Muscle of arm (tissue), 14 donors: Measurements from ENCODE around the gene TTF2. TPM values are rescaled to one million over a fixed set of nuclear protein-coding genes. Genes with fewer than 3 reads are reported as not detected.

Experiments used
- DNase-seq: peaks from one replicate; pipeline ENCODE4 v3.0.0-alpha.2; 2013
- long read RNA-seq, 11 donors: transcript quantifications; one replicate each; lab custom pipeline, GENCODE V29; 2026
- polyA plus RNA-seq, 12 donors: library from polyadenylated mRNA; unstranded; fragments of 120-200 nt; gene quantifications; one replicate each; pipeline ENCODE4 v1.2.1, GENCODE V29; 2013; ENCODE audit not compliant: insufficient read length in 12 of 12

The TTF2 gene
- 10 to 100 TPM in 9 of 12 donors, 1 to 10 TPM in 2, not detected in 1; 8.8 to 23.4 (median 13.9) TPM for polyA plus RNA-seq
- long read RNA-seq, donor 1, partial matches to known transcripts, result 6 of 7 reads
- long read RNA-seq, donor 1, other reads (novel, unspliced or antisense), result 0 of 7 reads
- long read RNA-seq, donor 2, result 0 reads
- long read RNA-seq, donor 3, result 0 reads
- long read RNA-seq, donor 4, result 0 reads
- long read RNA-seq, donor 5, result 0 reads
- long read RNA-seq, donor 6, result 0 reads
- long read RNA-seq, donor 7, partial matches to known transcripts, result 0 of 1 reads
- long read RNA-seq, donor 7, other reads (novel, unspliced or antisense), result 0 of 1 reads
- long read RNA-seq, donor 8, full-length matches to known transcripts, result 1 of 1 reads
- long read RNA-seq, donor 8, partial matches to known transcripts, result 0 of 1 reads
- long read RNA-seq, donor 8, other reads (novel, unspliced or antisense), result 0 of 1 reads
- long read RNA-seq, donor 9, result 0 reads
- long read RNA-seq, donor 10, result 0 reads
- long read RNA-seq, donor 11, result 0 reads

DNA sequence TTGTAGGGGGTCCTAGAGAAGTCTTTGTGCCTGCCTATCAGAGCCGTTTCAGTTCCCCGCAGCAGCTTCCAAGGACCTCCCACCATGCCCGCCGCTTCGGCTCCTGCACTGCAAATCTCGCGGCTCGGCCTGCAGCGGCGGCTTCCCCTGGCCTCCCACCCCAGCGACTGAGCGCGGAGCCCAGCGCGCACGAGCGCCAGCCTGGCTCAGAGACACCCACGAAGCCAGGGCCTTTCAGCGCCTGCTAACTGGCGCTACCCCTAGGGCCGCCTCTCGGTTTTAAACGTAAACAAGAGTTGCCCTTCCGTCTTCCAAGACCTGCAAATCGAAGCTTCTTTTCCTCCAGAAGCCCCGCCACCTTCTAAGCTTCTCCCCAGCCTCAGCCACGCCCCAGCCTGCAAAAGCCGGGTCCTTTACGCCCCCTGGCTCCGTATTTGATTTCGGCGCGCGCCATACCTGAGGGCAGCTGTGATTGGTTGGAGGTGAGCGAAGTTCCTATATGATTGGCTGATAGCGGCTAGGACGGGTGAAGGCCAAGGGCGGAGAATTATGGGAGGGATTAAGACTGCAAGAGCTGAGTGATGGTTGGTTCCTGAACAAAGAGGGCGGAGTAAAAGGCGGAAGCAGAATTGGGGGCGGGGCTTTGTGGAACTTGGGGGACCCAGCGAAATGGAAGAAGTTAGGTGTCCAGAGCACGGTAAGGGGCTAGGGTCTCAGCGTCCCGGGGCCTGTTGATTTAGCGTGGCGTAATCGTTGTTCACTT lies at the start of gene TTF2:
Gene TTF2, plus strand, starts transcription at position 649 of the 763 bp plus-strand sequence. Its CDS starts 21 bp downstream, at position 670.
- peak; percentile 98 for DNase-seq

DNA sequence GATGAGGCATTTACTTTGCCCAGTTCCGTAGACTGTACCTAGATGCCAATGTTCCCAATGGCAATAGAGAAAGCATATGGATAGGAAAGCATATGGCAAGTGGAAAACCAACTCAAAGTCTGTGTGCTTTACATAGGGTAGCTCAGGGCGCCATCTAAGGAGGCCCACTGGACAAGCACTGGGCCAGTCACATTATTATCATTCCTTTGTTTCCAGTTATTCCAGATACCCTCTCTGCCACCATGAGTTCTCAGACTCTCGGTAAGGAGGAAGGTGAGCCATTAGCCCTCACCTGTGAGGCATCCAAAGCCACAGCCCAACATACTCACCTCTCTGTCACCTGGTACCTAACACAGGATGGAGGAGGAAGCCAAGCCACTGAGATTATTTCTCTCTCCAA lies 48.8 kb upstream of the TTF2 start:
- no peak for DNase-seq

DNA sequence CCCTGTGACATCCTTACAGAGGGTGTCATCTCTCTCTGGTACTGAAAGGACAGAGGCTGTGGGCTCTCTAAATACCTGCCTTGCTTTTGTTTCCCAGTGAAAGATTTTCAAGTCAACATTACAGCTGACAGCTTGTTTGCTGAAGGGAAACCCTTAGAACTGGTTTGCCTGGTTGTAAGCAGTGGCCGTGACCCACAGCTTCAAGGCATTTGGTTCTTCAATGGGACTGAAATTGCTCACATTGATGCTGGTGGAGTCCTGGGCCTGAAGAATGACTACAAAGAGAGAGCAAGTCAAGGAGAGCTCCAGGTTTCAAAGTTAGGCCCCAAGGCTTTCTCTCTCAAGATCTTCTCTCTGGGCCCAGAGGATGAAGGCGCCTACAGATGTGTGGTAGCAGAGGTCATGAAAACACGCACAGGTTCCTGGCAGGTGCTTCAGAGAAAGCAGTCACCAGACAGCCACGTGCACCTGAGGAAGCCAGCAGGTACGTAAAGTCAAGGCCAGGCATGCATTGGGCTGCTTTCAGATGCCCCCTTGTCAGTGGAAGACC lies 46.7 kb upstream of the TTF2 start:
- no peak for DNase-seq

DNA sequence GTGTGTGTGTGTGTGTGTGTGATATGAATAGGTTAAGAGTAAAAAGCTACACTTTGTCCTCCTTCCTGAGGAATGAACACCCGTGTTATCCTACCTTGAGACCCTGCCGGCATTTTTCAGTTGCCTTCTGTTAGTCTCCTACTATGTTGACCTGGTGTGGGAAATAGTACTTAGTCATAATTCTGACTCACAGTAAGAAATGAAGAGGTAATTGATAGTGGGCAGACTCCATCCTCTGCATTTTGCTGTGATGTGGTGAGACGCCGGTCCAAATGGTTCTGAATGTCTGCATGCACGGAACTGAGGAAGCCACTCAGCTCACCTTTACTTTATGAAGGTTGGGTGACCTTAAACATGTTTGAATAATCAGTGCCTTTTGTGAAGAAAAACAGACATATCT lies 45.9 kb upstream of the TTF2 start:
- no peak for DNase-seq

DNA sequence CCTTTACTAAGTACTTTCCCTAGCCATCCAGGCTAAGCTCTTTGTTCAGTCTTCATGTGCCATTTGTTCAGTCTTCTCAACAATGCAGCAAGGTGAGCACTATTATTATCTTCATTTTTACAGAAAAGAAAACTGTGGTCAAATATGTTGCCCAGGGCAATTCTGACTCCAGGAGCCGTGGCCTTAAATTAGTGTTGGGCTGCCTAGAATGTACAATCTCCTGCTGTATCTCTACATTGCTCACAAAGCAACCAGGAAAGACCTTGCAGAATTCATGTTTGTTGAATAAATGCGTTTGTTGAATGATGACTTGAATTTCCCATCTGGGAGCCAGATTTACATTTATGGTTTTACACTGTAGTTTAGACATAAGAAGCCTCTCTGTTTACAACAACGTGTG lies 44.4 kb upstream of the TTF2 start:
- DNase-seq, result no peak

DNA sequence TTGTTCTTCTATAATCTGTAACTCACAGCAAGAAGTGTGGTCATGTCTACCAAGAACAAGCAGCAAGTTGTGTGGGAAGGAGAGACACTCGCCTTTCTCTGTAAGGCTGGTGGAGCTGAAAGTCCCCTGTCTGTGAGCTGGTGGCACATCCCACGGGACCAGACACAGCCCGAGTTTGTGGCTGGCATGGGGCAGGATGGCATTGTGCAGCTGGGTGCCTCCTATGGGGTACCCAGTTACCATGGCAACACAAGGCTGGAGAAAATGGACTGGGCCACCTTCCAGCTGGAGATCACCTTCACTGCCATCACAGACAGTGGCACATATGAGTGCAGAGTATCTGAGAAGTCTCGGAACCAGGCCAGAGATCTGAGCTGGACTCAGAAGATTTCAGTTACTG lies 43.1 kb upstream of the TTF2 start:
- DNase-seq, result no peak

DNA sequence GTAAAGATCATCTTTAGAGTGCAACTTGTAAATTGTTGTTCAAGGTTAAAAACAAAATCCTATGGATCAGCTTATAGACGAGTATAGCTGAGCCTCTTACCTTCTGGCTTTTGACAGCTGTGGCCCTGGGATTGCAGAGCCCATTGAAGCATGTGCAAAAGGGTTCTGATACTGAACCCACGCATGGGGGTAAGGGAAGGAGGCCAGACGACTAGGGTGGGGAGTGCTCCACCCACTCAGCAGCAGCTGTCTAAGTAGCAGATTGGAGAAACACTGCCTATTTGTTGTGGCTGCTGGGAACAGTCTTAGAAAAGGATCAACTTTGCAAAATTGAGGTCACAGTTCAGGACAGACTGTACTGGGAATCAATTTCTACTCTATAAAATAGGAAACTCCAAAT lies 42.5 kb upstream of the TTF2 start:
- DNase-seq, result no peak

DNA sequence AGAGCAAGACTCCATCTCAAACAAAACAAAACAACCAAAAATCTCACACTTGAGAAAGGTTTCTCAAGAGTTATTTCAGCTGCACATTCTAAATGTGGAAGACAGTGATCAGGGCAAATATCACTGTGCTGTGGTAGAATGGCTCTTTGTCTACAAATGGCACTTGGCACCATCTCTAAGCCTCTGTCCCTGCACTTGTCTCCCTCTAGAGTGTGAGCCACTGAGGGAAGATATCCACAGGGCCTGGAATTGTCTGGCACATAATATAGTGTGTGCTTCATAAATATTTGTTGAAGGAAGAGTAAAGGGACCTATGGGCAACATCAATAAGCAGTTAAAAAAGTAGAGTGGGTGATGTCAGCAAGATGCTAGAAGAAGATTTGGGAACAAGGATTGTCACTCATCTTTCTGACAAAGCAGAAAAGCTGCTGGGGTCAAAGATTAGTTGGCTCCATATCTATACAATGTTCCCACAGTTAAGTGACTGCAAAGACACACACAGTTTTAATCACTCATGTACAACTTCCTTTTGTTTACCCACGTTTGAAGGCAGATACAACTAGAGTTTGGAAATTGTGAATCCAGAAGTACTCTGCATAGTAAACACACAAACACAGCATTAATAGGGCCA lies 39.5 kb upstream of the TTF2 start:
- DNase-seq, result no peak

DNA sequence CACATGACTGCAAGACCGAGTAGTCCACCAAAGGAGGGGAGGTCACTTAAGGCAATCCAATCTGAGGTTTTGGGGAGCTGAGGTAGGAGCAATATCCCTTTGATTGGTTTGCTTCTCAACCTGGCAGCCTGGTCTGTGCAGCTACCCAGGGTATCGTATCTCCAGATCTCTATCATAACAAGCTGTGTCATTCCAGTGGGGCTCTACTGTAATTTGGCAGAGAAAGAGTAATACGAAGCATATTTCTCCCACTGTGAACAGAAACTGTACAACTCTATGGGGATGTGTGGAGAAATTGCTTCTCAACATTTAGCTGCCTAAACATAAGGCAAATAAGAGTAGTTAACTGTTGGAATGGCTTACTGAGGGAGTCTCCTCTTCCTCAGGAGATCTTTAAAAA lies 38.0 kb upstream of the TTF2 start:
- DNase-seq, result no peak

DNA sequence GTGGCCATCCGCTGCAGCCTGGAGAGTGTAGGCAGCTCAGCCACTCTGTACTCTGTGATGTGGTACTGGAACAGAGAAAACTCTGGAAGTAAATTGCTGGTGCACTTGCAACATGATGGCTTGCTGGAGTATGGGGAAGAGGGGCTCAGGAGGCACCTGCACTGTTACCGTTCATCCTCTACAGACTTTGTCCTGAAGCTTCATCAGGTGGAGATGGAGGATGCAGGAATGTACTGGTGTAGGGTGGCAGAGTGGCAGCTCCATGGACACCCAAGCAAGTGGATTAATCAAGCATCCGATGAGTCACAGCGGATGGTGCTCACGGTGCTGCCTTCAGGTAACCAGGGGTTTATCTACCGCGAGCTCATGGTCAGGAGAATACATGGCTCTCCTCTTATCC lies 34.6 kb upstream of the TTF2 start:
- no peak for DNase-seq

DNA sequence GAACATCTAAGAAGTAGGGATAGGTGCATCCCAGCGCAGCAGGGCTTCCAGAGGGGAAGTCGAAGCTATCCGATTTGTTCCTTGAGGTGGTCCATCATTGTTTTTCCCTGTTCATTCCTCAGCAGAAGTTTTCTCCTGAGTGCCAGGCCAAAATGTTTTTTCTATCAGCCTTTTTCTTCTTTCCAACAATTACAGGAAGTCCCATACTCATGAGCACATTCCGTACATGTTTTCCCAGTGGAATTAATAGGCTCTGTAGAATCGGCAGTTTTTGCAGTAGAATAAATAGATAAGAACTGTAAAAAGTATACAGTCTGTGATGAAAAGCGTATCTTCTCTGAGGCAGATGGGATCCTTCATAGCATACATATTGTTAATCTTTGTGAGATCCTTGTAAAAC lies 33.8 kb upstream of the TTF2 start:
- no peak for DNase-seq

DNA sequence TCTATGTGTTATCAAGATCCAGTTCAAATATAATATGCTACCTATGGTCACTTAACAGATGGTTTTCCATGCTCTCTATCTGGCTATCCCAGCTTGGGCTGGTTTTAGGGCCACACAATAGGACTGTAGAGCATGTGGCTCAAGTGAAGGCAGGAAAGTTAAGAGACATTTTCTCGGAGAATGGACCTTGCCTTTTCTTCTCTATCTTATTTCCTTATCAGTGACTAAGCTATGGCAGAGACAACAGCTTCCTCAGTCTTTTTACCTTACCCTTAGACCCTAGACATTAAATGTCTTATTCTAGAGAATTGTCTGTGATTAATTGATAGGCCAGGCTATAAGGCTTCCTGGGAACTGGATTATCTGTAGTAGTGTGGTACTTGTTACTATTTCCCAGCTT lies 30.4 kb upstream of the TTF2 start:
- no peak for DNase-seq

DNA sequence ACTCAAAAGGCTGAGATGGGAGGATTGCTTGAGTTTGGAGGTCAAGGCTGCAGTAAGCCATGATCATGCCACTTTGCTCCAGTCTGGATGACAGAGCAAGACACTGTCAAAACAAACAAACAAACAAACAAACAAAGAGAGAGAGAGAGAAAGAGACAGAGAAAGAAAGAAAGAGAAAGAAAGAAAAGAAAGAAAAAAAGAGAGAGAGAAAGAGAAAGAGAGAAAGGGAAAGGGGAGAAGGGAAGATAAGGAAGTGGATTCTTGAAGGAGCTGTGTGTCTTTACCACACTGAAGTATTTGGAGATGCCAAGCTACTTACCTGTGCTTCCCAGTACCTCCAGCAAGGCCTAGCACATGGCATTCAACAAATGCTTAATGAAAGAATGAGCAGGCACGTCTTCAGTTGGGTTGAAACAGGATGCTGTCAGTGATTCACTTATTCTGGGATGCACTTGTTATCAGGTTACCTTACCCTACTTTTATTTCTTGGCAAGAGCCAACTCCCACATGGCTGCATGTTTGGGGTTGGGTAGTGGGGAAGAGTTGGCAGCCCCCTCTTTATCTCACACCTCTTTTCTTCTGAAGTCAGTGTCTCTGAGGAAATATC lies 29.8 kb upstream of the TTF2 start:
- no peak for DNase-seq

DNA sequence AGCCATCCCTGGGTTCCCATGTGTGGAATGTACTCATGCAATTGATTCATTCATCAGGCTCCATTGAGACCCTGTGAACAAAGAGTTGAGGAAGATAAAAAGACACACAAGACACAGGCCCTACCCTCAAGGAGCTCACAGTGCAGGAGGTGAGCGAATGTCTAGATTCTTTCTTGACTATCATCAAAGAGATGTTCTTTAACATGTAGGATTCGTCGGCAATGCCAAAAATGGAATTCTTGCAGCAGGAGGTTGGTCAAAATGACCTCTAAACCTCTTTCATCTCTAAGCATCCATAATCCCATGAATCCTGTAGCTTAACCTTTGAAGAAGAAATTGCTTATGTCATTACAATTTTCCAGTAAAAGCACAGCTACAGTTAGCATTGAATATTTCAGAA lies 27.9 kb upstream of the TTF2 start:
- DNase-seq, result no peak

DNA sequence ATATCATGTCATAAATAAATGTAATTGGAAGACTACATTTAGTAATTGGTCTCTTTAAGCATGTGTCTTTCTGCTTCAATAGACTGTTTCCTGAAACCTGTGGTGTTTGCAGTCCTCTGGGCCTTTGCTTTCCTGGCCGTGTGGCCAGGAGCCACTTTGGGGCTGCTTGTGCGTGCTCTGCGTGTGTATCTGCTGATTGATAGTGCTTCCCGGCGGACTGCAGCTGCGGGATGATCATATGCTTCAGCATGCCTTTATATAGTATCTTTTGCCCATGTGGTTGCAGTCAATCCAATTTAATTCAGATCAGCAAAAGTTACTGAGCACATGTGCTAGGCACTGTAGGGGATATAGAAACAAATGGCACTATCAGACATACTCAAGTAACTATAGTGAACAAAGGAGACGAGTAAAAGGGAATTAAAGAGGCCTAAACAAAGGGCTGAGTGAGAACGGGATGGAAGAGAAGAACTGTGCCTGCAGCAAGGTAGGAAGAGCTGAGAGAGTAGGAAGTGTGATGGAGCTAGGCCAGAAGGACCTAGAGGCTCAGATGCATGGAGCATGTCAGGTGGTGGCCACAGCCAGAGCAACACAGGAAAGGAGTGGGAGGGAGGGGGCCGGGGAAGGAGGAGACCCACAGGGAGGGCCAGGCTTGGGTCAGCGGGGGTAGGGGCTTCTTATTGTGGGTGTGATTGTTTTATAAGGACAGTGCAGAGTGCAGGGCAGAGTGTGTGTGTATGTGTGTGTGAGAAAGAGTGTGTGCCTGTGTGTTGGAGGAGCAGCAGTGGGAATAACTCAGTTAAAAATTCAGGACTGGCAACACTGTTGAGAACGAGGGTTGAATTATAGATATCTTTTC lies 27.2 kb upstream of the TTF2 start:
- DNase-seq, result no peak

DNA sequence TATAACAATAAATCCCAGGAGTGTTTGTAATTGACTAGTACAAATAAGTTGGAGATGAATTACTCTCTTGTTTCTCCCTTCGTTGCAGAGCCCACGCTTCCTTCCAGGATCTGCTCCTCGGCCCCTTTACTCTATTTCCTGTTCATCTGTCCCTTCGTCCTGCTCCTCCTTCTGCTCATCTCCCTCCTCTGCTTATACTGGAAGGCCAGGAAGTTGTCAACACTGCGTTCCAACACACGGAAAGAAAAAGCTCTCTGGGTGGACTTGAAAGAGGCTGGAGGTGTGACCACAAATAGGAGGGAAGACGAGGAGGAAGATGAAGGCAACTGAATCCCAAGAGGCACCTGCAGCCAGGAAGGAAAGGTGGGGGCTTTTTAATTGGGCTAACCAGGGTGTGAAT lies 26.4 kb upstream of the TTF2 start:
- DNase-seq, result no peak

DNA sequence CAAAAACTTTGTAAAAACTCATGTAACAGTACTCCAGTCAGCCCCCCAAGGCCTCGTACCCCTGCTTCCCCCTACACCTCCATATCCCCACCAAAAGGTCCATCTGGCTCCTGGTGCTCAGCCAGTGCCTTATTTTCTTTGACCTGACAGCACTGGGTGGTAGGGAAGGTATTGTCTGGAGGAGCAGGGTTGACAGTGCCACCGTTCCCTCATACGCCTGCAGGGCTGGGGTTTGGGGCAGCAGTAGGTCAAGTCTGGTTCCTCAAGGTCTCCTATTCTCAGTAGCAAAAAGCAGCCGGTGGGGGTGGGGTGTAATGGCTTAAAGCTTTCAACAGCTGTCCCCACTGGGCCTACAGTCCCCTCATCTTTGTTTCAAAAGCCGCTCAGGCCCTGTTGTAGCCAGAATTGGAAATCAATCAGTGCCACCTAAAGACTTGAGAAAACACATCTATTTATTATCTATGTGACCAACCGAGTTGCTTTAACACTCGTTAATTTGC lies 25.3 kb upstream of the TTF2 start:
- DNase-seq, result no peak

DNA sequence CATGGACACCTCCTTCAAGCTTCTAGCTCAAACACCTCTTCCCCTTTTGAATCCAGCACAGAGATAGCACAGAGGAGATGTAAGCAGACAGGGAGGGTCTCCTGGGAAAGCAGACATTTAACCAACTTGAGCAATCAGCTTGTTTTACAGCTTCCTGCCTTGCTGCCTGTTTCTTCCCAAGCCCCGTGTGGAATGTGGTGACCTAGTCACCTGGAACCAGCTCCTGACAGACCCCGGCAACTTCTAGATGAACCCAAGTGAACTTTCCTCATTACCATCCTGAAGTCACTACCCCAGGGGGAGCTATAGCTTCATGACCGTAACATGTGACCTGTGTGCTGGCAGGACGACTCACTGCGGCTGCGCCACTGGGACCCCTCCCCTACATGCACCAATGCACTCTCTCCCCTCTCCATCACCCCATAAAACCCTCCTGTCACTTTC lies 24.1 kb upstream of the TTF2 start:
- no peak for DNase-seq

DNA sequence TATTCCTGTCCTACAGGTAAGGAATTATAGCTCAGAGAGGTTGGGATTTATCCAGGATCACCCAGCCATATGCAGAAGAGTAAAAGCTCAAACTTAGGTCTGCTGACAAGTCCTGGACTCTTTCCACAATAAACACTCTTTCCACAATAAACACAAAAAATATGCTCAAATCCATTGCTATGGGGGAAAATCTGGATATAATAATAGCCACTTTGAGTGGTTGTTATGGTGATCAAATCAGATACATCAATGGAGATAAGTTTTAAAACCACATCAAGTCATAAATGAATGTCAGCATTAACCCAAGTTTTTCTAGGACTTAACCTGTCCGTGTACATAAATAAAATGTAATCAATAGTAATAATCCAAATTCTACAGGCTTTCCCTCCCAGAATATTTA lies 22.3 kb upstream of the TTF2 start:
- no peak for DNase-seq

DNA sequence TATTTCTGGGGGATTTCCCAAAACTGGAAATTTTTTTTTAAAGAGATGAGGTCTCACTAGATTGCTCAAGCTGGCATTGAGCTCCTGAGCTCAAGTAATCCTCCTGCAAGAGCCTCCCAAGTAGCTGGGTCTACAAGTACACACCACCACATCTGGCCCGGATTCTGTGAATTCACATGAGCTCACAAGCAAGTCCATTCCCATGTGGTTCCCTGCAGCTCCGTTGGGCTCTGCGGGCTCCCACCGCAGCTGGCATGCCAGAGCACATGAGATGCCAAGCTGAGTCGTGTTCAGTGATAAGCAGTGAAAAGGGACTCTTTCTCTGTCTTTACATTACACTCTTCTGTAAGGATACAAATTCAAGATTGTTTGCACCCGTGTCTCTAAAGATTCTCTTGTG lies 21.9 kb upstream of the TTF2 start:
- no peak for DNase-seq

DNA sequence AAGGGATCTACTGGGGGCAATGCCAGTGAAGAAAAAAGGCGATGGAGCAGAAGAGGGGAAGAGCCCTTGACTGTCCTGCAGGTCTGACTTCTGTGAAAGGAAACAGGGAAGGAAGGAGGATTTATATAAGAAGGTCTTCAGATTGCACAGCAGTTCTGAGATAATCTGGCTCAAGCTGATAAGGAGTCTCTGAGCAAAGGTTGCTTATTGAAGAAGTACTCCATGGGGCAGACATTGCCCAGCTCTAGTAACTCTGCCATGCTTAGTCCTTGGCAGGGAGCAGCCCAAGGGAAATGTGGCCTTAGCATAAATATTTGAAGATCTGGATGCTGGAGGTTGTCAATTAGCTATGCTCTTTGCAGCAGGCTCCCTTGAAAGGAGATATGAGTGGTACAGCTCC lies 15.9 kb upstream of the TTF2 start:
- no peak for DNase-seq
